Measurements from ENCODE around the gene PACRGL. TPM values are rescaled to one million over a fixed set of nuclear protein-coding genes. Genes with fewer than 3 reads are reported as not detected.

PACRGL gene
- total and polyA plus RNA-seq, 10 of the 15 experiments (the other 5 are each of a cell fraction or from before 2014, with no cell fraction given): 1.7 to 17.2 (median 7.3) TPM

DNA sequence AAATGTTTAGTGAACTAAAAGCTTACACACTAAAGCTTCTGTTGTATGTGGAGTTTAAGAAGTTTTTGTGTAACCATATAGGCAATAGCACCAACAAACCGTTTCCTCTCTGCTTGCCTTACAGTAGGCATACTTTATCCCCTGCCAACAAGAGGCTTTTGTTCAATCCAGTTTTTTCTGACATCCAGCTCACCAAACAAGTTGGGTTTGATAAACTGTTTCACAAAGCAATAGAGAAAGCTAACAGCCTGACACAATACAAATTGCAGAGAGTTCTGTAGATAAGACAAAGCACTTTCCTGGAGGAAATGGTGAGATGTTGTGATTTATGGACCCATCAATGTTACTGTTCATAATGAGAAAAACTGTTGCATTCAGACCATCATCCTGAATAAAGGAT lies 53.8 kb downstream of the PACRGL start:
- H3K4me2 ChIP-seq (ENCODE audit: control insufficient read depth, insufficient read depth): no peak overlapping the region
- H4K20me1 ChIP-seq (ENCODE audit: control insufficient read depth, insufficient read depth): no peaks in the 10 kb centered on the region
- BruUV-seq (replicated peaks): no TSS peak
- TF ChIP-seq HDAC6 (IDR thresholded peaks at IDR 0.05; ENCODE audit: unreplicated experiment) (no peak), ZZZ3 (IDR thresholded peaks at IDR 0.05; ENCODE audit: control insufficient read depth, insufficient read length, low read depth) (no peak), EP300 (IDR thresholded peaks at IDR 0.05; ENCODE audit: borderline replicate concordance in 1 of 2, control insufficient read depth in 1 of 2, low read depth in 2 of 2, low read length in 2 of 2) (no peak), ZNF622 (IDR thresholded peaks at IDR 0.05) (no peak), ZNF592 (IDR thresholded peaks at IDR 0.05) (no peak), IRF5 (IDR thresholded peaks at IDR 0.05; ENCODE audit: borderline replicate concordance) (no peak), DPF2 (IDR thresholded peaks at IDR 0.05) (no peak), NFYB (IDR thresholded peaks at IDR 0.05; ENCODE audit: insufficient read depth, low read depth, low read length) (no peak), SUPT20H (IDR thresholded peaks at IDR 0.05; ENCODE audit: borderline replicate concordance, control insufficient read depth, low read depth, low read length) (no peak), CHD1 (IDR thresholded peaks at IDR 0.05; ENCODE audit: low read depth, low read length) (no peak), SMAD5 (IDR thresholded peaks at IDR 0.05; ENCODE audit: low read depth) (no peak), USF1 (IDR thresholded peaks at IDR 0.05; ENCODE audit: borderline replicate concordance, extremely low read length, insufficient read depth, low read depth, low read length) (no peak), ASH2L (IDR thresholded peaks at IDR 0.05; ENCODE audit: borderline replicate concordance, low read depth) (no peak), ZNF217 (IDR thresholded peaks at IDR 0.05) (no peak)
- TF ChIP-seq, protein P1, sequence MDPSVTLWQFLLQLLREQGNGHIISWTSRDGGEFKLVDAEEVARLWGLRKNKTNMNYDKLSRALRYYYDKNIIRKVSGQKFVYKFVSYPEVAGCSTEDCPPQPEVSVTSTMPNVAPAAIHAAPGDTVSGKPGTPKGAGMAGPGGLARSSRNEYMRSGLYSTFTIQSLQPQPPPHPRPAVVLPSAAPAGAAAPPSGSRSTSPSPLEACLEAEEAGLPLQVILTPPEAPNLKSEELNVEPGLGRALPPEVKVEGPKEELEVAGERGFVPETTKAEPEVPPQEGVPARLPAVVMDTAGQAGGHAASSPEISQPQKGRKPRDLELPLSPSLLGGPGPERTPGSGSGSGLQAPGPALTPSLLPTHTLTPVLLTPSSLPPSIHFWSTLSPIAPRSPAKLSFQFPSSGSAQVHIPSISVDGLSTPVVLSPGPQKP (IDR thresholded peaks at IDR 0.05; ENCODE audit: low read depth, low read length): no peak
- CTCF ChIA-PET: interaction anchor here (1.0 kb wide), 1 partner anchor 20 kb away, joined by 3 read pairs; no protein-coding TSS in a partner anchor
- H3K36me3 ChIP-seq (ENCODE audit: control insufficient read depth in 2 of 2, insufficient read depth in 2 of 2, low read length in 1 of 2): no peaks in the 10 kb centered on the region
- POLR2A ChIA-PET: no interaction called here
- intact Hi-C loops (cut with micrococcal nuclease; ENCODE audit: unreplicated experiment): no loop called here
- no peak overlapping the region for H3K4me3 ChIP-seq
- SMC1A ChIA-PET (ENCODE audit: uncharacterized antibody, unreplicated experiment): no interaction called here
- 64% methylated on average over 1 of the region's 1 CpG for WGBS (ENCODE audit: insufficient coverage, insufficient replicate concordance, low lambda C conversion rate, missing lambda C conversion rate)
- H3K9ac ChIP-seq (ENCODE audit: control insufficient read depth, insufficient read depth, low read length): no peak overlapping the region
- H3K9me3 ChIP-seq (replicated peaks; ENCODE audit: control insufficient read depth, insufficient read depth, low read length): no peaks in the 10 kb centered on the region
- DNase-seq (ENCODE audit: low read depth, low spot score) (no peak), FAIRE-seq (no peak), ATAC-seq (no peak)
- H3K27me3 ChIP-seq (replicated peaks in 1 of 2; ENCODE audit: control insufficient read depth in 2 of 2, insufficient read depth in 2 of 2, low read length in 1 of 2): no peaks in the 10 kb centered on the region
- H2AFZ ChIP-seq (ENCODE audit: control insufficient read depth, low read depth, low read length): no peak overlapping the region
- in situ Hi-C loops (cut with MboI): no loop called here
- no peaks in the 10 kb centered on the region for H3K79me2 ChIP-seq (ENCODE audit: control insufficient read depth, insufficient read depth, low read length)
- H3K4me1 ChIP-seq (ENCODE audit: control insufficient read depth, insufficient read depth, low read length): no peaks in the 10 kb centered on the region
- RAD21 ChIA-PET (ENCODE audit: unreplicated experiment): no interaction called here
- H3K27ac ChIP-seq (ENCODE audit: control insufficient read depth, insufficient read depth): no peak overlapping the region
